K562 (cell line): ENCODE results near the gene SLC6A7. TPM values are rescaled to one million over a fixed set of nuclear protein-coding genes. Genes with fewer than 3 reads are reported as not detected.

Experiments
- ATAC-seq: fragments of 200-7000 bp; cut with Tn5 transposase; 3 replicates; pipeline ENCODE4 v1.9.1; 2020; ENCODE audit warnings: moderate library complexity
- BruUV-seq: library from RNA; stranded (reverse); fragments of 400-500 nt; replicated peaks from 2 replicates; lab custom pipeline; 2021; lab: Mats Ljungman, UMichigan
- CTCF ChIA-PET: fragments of 300-600 bp; formaldehyde crosslinking; extraction: SDS; loops from one replicate; lab custom pipeline; 2021; ENCODE audit warnings: low intra/inter-chr PET ratio; lab: Yijun Ruan, JAX
- POLR2A ChIA-PET: fragments of 300-600, 350-650 bp; sonication (Branson Sonifier 250); formaldehyde crosslinking; extraction: SDS; loops from one replicate; lab custom pipeline; 2021; ENCODE audit warnings: antibody characterized with exemption, inconsistent platforms; lab: Yijun Ruan, JAX
- DNase-seq, 4 experiments: peaks; one replicate each; pipeline versions ENCODE4 v3.0.0 to v3.0.0-alpha.2; 2011 to 2018; ENCODE audit warnings: low spot score in 3 of 4, mixed read lengths in 3 of 4; ENCODE audit errors: extremely low read depth in 1 of 4
- FAIRE-seq: peaks from 2 replicates; lab custom pipeline; 2011; peaks lifted over from hg19 to GRCh38; lab: Jason Lieb, UNC
- H2AFZ ChIP-seq: 2 replicates; pipeline ENCODE4 v1.6.0; 2011; ENCODE audit warnings: low read depth, low read length, control low read depth, inconsistent platforms
- H3K27ac ChIP-seq: fragments of 200-600 bp; 3 replicates; pipeline ENCODE4 v1.8.0; 2011; ENCODE audit warnings: low read depth, mild to moderate bottlenecking, control low read depth, inconsistent platforms, low read length, moderate library complexity, mixed read lengths; ENCODE audit errors: extremely low read depth
- H3K27me3 ChIP-seq, 2 experiments: fragments of 300-600 bp in 1 of 2; 2 replicates in 1 of 2; 3 replicates in 1 of 2; pipeline versions ENCODE4 v1.6.0 to v1.8.0; 2011; ENCODE audit warnings: inconsistent platforms in 2 of 2, low read length in 2 of 2, mild to moderate bottlenecking in 1 of 2, mixed read lengths in 1 of 2, moderate library complexity in 1 of 2; ENCODE audit not compliant: control insufficient read depth in 2 of 2, insufficient read depth in 2 of 2
- H3K36me3 ChIP-seq: fragments of 300-600 bp; 3 replicates; pipeline ENCODE4 v1.8.0; 2011; ENCODE audit warnings: mild to moderate bottlenecking, low read length, inconsistent platforms; ENCODE audit not compliant: control insufficient read depth, insufficient read depth
- H3K4me1 ChIP-seq, 2 experiments: fragments of 200-600 bp in 1 of 2; replicated peaks in 1 of 2; 2 replicates in 1 of 2; 3 replicates in 1 of 2; pipeline versions ENCODE4 v1.5.1 to v1.8.0; 2011; ENCODE audit warnings: inconsistent platforms in 2 of 2, low read length in 2 of 2, mild to moderate bottlenecking in 1 of 2, mixed read lengths in 1 of 2, moderate library complexity in 1 of 2; ENCODE audit not compliant: control insufficient read depth in 2 of 2, insufficient read depth in 2 of 2
- H3K4me2 ChIP-seq: 2 replicates; pipeline ENCODE4 v1.6.1; 2011; ENCODE audit warnings: low read length, control low read depth, inconsistent platforms, mixed read lengths; ENCODE audit not compliant: insufficient read depth
- H3K4me3 ChIP-seq: fragments of 200-600 bp; sonication (generic), shearing (Covaris generic); 2 replicates; pipeline ENCODE4 v1.5.1; 2016; ENCODE audit warnings: control low read depth, inconsistent platforms
- H3K79me2 ChIP-seq: fragments of 200-600 bp; 3 replicates; pipeline ENCODE4 v1.8.0; 2011; ENCODE audit warnings: low read length, inconsistent platforms; ENCODE audit not compliant: control insufficient read depth, insufficient read depth
- H3K9ac ChIP-seq, 2 experiments: 2 replicates each; pipeline versions ENCODE4 v1.6.0 to v1.6.1; 2011; ENCODE audit warnings: low read depth in 2 of 2, low read length in 2 of 2, control low read depth in 1 of 2, inconsistent platforms in 1 of 2, mild to moderate bottlenecking in 1 of 2, mixed read lengths in 1 of 2; ENCODE audit not compliant: insufficient read depth in 1 of 2
- H3K9me1 ChIP-seq: one replicate; pipeline ENCODE4 v1.6.0; 2011; ENCODE audit warnings: inconsistent platforms, mild to moderate bottlenecking, low read length, moderate library complexity; ENCODE audit not compliant: control insufficient read depth, insufficient read depth
- H3K9me3 ChIP-seq: replicated peaks from 2 replicates; pipeline ENCODE4 v1.5.1; 2011; ENCODE audit warnings: low read depth, low read length, inconsistent platforms; ENCODE audit not compliant: control insufficient read depth, insufficient read depth
- H4K20me1 ChIP-seq: replicated peaks from 2 replicates; pipeline ENCODE4 v1.6.1; 2011; ENCODE audit warnings: low read length, inconsistent platforms, mixed read lengths; ENCODE audit not compliant: control insufficient read depth, insufficient read depth
- ADNP ChIP-seq: fragments of 200-800 bp; sonication (Bioruptor generic); IDR thresholded peaks from 2 replicates; pipeline ENCODE4 v1.6.1; 2016; ENCODE audit warnings: missing genetic modification characterization, missing compliant biosample characterization
- AFF4 ChIP-seq: sonication (generic); formaldehyde crosslinking; IDR thresholded peaks from 2 replicates; pipeline ENCODE4 v1.8.0; 2023; ENCODE audit warnings: mild to moderate bottlenecking, missing genetic modification reagents
- ESRRA ChIP-seq: fragments of 450-650 bp; IDR thresholded peaks from 2 replicates; pipeline ENCODE4 v1.6.1; 2014; ENCODE audit warnings: low read depth, mild to moderate bottlenecking, moderate library complexity, borderline replicate concordance
- HMGXB4 ChIP-seq: sonication (generic); formaldehyde crosslinking; IDR thresholded peaks from 2 replicates; pipeline ENCODE4 v1.8.1; 2023; ENCODE audit warnings: mild to moderate bottlenecking, missing genetic modification reagents
- IFI16 ChIP-seq: fragments of 250-450 bp; sonication (Bioruptor Pico); IDR thresholded peaks from 2 replicates; pipeline ENCODE4 v2.1.2; 2022; ENCODE audit warnings: mild to moderate bottlenecking, inconsistent platforms
- RBM25 ChIP-seq: fragments of 200-400 bp; formaldehyde crosslinking; IDR thresholded peaks from 2 replicates; pipeline ENCODE4 v1.6.1; 2018; ENCODE audit warnings: low read length, low read depth, moderate library complexity; ENCODE audit not compliant: severe bottlenecking
- RUNX1 ChIP-seq: sonication (generic); IDR thresholded peaks from 2 replicates; pipeline ENCODE4 v1.6.1; 2016; ENCODE audit warnings: antibody characterized with exemption, low read depth
- SETDB1 ChIP-seq: IDR thresholded peaks from one replicate; pipeline ENCODE4 v1.6.1; 2012; ENCODE audit warnings: low read length, control low read depth, inconsistent platforms
- SMAD2 ChIP-seq: fragments of 150-350 bp; IDR thresholded peaks from 2 replicates; pipeline ENCODE4 v1.6.1; 2014; ENCODE audit warnings: low read depth, mild to moderate bottlenecking, low read length
- ZNF212 ChIP-seq: fragments of 450-650 bp; formaldehyde crosslinking; IDR thresholded peaks from 2 replicates; pipeline ENCODE4 v1.4.0; 2020; ENCODE audit warnings: mild to moderate bottlenecking
- WGBS: fragments of 100-300 bp; shearing (Covaris generic); methylation state at CpG from one replicate; pipeline ENCODE4 v1.1.6; 2016; ENCODE audit warnings: low coverage, mixed read lengths; ENCODE audit not compliant: insufficient coverage; ENCODE audit errors: missing lambda C conversion rate; 5-methylcytosine and 5-hydroxymethylcytosine counted together
- in situ Hi-C: fragments of 300-500 bp; cut with MboI; formaldehyde crosslinking; loops from 4 replicates; pipeline ENCODE4 v1.15.0; 2018; ENCODE audit warnings: inconsistent platforms, mixed read lengths
- intact Hi-C: fragments of 100-400 bp; cut with micrococcal nuclease; formaldehyde crosslinking; loops from 2 replicates; pipeline ENCODE4 v1.14.2; 2022
- polyA plus RNA-seq, 8 experiments: library from polyadenylated mRNA; depleted of rRNA in 4 of 8; stranded (reverse) in 5 of 8; unstranded in 3 of 8; fragments of >200 nt; fragmentation: Nextera tagmentation in 2 of 8; fragmentation: Illumina TruSeq in 1 of 8; extraction: Ambion mirVana in 2 of 8; extraction: Trizol in 1 of 8; gene quantifications; 2 replicates each; pipeline versions ENCODE4 v1.2.1 to v1.2.3, GENCODE V29; 2011 to 2014; ENCODE audit warnings: inconsistent platforms in 1 of 8, missing spikeins in 1 of 8
- total RNA-seq, 7 experiments: library from RNA; depleted of rRNA in 6 of 7; stranded (reverse); fragments of >200 nt in 6 of 7; fragmentation: Illumina TruSeq in 2 of 7; extraction: Trizol in 2 of 7; gene quantifications; 2 replicates each; pipeline versions ENCODE4 v1.2.1 to v1.2.3, GENCODE V29; 2011 to 2021; ENCODE audit warnings: low replicate concordance in 1 of 7

Gene SLC6A7
- total and polyA plus RNA-seq, 9 of the 15 experiments (the other 6 are each of a cell fraction or from before 2014, with no cell fraction given), result not detected

GRCh38 chr5:150146235-150146634 is 43.6 kb upstream of the SLC6A7 start:
- TF ChIP-seq RUNX1 (no peak), SMAD2 (no peak), IFI16 (no peak), ESRRA (peak; percentile 33; the same call in 1 of the 2 replicates), ZNF212 (CRISPR knock-in tag) (no peak), RBM25 (peak; percentile 59), AFF4 (CRISPR knock-in tag) (no peak), HMGXB4 (CRISPR knock-in tag) (no peak), SETDB1 (no peak), ADNP (tag) (peak; percentile 27; the same call in 1 of the 2 replicates)
- CTCF ChIA-PET, result no interaction called here
- H3K9me3 ChIP-seq, result no peaks in the 10 kb centered on the region
- no peak overlapping the region for H3K27ac ChIP-seq
- no peak overlapping the region for H3K4me3 ChIP-seq
- no peak overlapping the region for H2AFZ ChIP-seq
- ATAC-seq (no peak), DNase-seq (no peak), FAIRE-seq (no peak)
- H3K9me1 ChIP-seq, result no peaks in the 10 kb centered on the region
- H4K20me1 ChIP-seq, result no peaks in the 10 kb centered on the region
- WGBS, result 35% methylated on average over 5 of the region's 5 CpGs
- H3K4me2 ChIP-seq, result no peak overlapping the region
- no peaks in the 10 kb centered on the region for H3K79me2 ChIP-seq
- peaks cover 27 to 40% of the 10 kb centered on the region in 2 experiments for H3K4me1 ChIP-seq
- POLR2A ChIA-PET, result interaction anchor here (1.5 kb wide), 1 partner anchor 10 kb away, joined by 8 read pairs; no protein-coding TSS in a partner anchor
- intact Hi-C loops (no loop called here), in situ Hi-C loops (no loop called here)
- no peaks in the 10 kb centered on the region for H3K36me3 ChIP-seq
- H3K9ac ChIP-seq, result no peak overlapping the region
- H3K27me3 ChIP-seq, result peaks cover 6 to 16% of the 10 kb centered on the region in 2 experiments; a peak in 1 of 5 replicates
- no TSS peak for BruUV-seq
